SK-N-SH treated with all-trans-retinoic acid at 6 μM for 48 hours (cell line): ENCODE results near the gene MEIG1.

ENCODE experiments used
- ATAC-seq: fragments of 200-7000 bp; cut with Tn5 transposase; 3 replicates; pipeline ENCODE4 v1.9.1; 2020; ENCODE audit warnings: mild to moderate bottlenecking, moderate library complexity
- ARNTL ChIP-seq: fragments of 450-650 bp; formaldehyde crosslinking; IDR thresholded peaks from 2 replicates; pipeline ENCODE4 v1.5.0; 2020; ENCODE audit warnings: low read depth, mild to moderate bottlenecking, moderate library complexity, borderline replicate concordance
- BACH2 ChIP-seq: fragments of 250-450 bp; sonication (Bioruptor Pico); IDR thresholded peaks from 2 replicates; pipeline ENCODE4 v1.9.0; 2021; ENCODE audit warnings: mild to moderate bottlenecking, borderline replicate concordance
- ESRRG ChIP-seq: fragments of 250-450 bp; sonication (Bioruptor Pico); IDR thresholded peaks from 2 replicates; pipeline ENCODE4 v1.6.1; 2021; ENCODE audit warnings: mild to moderate bottlenecking
- ISL1 ChIP-seq: fragments of 250-450 bp; sonication (Bioruptor Pico); IDR thresholded peaks from 2 replicates; pipeline ENCODE4 v2.1.2; 2022; ENCODE audit warnings: mild to moderate bottlenecking, moderate library complexity
- OSR1 ChIP-seq: fragments of 250-450 bp; sonication (Bioruptor Pico); IDR thresholded peaks from 2 replicates; pipeline ENCODE4 v1.8.0; 2022; ENCODE audit warnings: moderate library complexity, mild to moderate bottlenecking, inconsistent platforms
- PPARA ChIP-seq: fragments of 250-450 bp; sonication (Bioruptor Pico); IDR thresholded peaks from 2 replicates; pipeline ENCODE4 v1.5.0; 2020; ENCODE audit warnings: mild to moderate bottlenecking, borderline replicate concordance
- SNAI2 ChIP-seq: fragments of 250-450 bp; sonication (Bioruptor Pico); IDR thresholded peaks from 2 replicates; pipeline ENCODE4 v1.5.0; 2020; ENCODE audit warnings: mild to moderate bottlenecking, moderate library complexity
- TCF4 ChIP-seq: fragments of 250-450 bp; sonication (Bioruptor Pico); IDR thresholded peaks from 2 replicates; pipeline ENCODE4 v1.8.0; 2021; ENCODE audit warnings: mild to moderate bottlenecking, moderate library complexity, borderline replicate concordance
- TOX ChIP-seq: fragments of 250-450 bp; sonication (Bioruptor Pico); IDR thresholded peaks from 2 replicates; pipeline ENCODE4 v1.8.0; 2021; ENCODE audit warnings: mild to moderate bottlenecking, moderate library complexity, borderline replicate concordance
- ZC3H10 ChIP-seq: fragments of 250-450 bp; sonication (Bioruptor Pico); IDR thresholded peaks from 2 replicates; pipeline ENCODE4 v1.5.1; 2021; ENCODE audit warnings: mild to moderate bottlenecking, moderate library complexity
- ZFP3 ChIP-seq: fragments of 250-450 bp; sonication (Bioruptor Pico); IDR thresholded peaks from 2 replicates; pipeline ENCODE4 v1.5.0; 2020; ENCODE audit warnings: mild to moderate bottlenecking, moderate library complexity
- ZFP30 ChIP-seq: fragments of 450-650 bp; formaldehyde crosslinking; IDR thresholded peaks from 2 replicates; pipeline ENCODE4 v1.5.0; 2022; ENCODE audit warnings: mild to moderate bottlenecking, moderate library complexity
- ZNF70 ChIP-seq: fragments of 450-650 bp; formaldehyde crosslinking; IDR thresholded peaks from 2 replicates; pipeline ENCODE4 v1.5.0; 2020; ENCODE audit warnings: mild to moderate bottlenecking, moderate library complexity
- ZNF8 ChIP-seq: fragments of 450-650 bp; formaldehyde crosslinking; IDR thresholded peaks from 2 replicates; pipeline ENCODE4 v1.5.0; 2020; ENCODE audit warnings: mild to moderate bottlenecking, moderate library complexity
- TF ChIP-seq, protein P1 (sequence below): fragments of 250-450 bp; sonication (Bioruptor Pico); IDR thresholded peaks from 2 replicates; pipeline ENCODE4 v1.5.1; 2020; ENCODE audit warnings: low read depth, mild to moderate bottlenecking, moderate library complexity
- TF ChIP-seq, protein P2 (sequence below): fragments of 250-450 bp; sonication (Bioruptor Pico); IDR thresholded peaks from 2 replicates; pipeline ENCODE4 v1.5.0; 2020; ENCODE audit warnings: mild to moderate bottlenecking, moderate library complexity
- TF ChIP-seq, protein P3 (sequence below): fragments of 250-450 bp; sonication (Bioruptor Pico); IDR thresholded peaks from 2 replicates; pipeline ENCODE4 v1.8.0; 2020; ENCODE audit warnings: mild to moderate bottlenecking, moderate library complexity, borderline replicate concordance
- TF ChIP-seq, protein P4 (sequence below): fragments of 250-450 bp; sonication (Bioruptor Pico); IDR thresholded peaks from 2 replicates; pipeline ENCODE4 v1.5.1; 2021; ENCODE audit warnings: mild to moderate bottlenecking, moderate library complexity

Gene MEIG1

DNA sequence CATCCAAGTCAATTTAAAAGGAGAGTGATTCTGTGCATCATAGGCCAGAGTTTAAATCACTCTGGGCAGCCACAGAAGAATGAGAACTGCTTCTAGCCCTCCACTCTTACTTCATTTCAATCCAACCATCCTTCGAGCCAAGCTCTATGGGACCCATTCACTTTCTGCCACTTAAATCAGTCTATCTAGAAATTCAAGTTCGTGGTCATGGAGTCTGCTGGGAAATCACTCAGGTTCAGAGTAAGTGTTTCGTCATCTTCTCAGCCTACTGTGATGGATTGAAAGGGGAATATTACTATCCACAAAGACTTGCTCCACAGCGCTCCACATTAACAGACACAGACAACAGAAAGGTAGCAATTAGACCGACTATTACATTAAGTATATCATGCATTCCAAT is 9.9 kb upstream of the MEIG1 start:
- TF ChIP-seq ISL1 (CRISPR knock-in tag) (no peak), TCF4 (CRISPR knock-in tag) (no peak), SNAI2 (CRISPR knock-in tag) (no peak), PPARA (CRISPR knock-in tag) (no peak), ZFP30 (no peak), ZNF8 (CRISPR knock-in tag) (no peak), BACH2 (CRISPR knock-in tag) (no peak), OSR1 (CRISPR knock-in tag) (no peak), ESRRG (CRISPR knock-in tag) (no peak), ZFP3 (CRISPR knock-in tag) (no peak), ZNF70 (CRISPR knock-in tag) (no peak)
- TF ChIP-seq, protein P1, sequence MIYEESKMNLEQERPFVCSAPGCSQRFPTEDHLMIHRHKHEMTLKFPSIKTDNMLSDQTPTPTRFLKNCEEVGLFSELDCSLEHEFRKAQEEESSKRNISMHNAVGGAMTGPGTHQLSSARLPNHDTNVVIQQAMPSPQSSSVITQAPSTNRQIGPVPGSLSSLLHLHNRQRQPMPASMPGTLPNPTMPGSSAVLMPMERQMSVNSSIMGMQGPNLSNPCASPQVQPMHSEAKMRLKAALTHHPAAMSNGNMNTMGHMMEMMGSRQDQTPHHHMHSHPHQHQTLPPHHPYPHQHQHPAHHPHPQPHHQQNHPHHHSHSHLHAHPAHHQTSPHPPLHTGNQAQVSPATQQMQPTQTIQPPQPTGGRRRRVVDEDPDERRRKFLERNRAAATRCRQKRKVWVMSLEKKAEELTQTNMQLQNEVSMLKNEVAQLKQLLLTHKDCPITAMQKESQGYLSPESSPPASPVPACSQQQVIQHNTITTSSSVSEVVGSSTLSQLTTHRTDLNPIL (CRISPR knock-in tag): no peak
- TF ChIP-seq, protein P2, sequence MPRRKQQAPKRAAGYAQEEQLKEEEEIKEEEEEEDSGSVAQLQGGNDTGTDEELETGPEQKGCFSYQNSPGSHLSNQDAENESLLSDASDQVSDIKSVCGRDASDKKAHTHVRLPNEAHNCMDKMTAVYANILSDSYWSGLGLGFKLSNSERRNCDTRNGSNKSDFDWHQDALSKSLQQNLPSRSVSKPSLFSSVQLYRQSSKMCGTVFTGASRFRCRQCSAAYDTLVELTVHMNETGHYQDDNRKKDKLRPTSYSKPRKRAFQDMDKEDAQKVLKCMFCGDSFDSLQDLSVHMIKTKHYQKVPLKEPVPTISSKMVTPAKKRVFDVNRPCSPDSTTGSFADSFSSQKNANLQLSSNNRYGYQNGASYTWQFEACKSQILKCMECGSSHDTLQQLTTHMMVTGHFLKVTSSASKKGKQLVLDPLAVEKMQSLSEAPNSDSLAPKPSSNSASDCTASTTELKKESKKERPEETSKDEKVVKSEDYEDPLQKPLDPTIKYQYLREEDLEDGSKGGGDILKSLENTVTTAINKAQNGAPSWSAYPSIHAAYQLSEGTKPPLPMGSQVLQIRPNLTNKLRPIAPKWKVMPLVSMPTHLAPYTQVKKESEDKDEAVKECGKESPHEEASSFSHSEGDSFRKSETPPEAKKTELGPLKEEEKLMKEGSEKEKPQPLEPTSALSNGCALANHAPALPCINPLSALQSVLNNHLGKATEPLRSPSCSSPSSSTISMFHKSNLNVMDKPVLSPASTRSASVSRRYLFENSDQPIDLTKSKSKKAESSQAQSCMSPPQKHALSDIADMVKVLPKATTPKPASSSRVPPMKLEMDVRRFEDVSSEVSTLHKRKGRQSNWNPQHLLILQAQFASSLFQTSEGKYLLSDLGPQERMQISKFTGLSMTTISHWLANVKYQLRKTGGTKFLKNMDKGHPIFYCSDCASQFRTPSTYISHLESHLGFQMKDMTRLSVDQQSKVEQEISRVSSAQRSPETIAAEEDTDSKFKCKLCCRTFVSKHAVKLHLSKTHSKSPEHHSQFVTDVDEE (CRISPR knock-in tag): no peak
- TF ChIP-seq, protein P3, sequence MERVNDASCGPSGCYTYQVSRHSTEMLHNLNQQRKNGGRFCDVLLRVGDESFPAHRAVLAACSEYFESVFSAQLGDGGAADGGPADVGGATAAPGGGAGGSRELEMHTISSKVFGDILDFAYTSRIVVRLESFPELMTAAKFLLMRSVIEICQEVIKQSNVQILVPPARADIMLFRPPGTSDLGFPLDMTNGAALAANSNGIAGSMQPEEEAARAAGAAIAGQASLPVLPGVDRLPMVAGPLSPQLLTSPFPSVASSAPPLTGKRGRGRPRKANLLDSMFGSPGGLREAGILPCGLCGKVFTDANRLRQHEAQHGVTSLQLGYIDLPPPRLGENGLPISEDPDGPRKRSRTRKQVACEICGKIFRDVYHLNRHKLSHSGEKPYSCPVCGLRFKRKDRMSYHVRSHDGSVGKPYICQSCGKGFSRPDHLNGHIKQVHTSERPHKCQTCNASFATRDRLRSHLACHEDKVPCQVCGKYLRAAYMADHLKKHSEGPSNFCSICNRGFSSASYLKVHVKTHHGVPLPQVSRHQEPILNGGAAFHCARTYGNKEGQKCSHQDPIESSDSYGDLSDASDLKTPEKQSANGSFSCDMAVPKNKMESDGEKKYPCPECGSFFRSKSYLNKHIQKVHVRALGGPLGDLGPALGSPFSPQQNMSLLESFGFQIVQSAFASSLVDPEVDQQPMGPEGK (CRISPR knock-in tag): no peak

DNA sequence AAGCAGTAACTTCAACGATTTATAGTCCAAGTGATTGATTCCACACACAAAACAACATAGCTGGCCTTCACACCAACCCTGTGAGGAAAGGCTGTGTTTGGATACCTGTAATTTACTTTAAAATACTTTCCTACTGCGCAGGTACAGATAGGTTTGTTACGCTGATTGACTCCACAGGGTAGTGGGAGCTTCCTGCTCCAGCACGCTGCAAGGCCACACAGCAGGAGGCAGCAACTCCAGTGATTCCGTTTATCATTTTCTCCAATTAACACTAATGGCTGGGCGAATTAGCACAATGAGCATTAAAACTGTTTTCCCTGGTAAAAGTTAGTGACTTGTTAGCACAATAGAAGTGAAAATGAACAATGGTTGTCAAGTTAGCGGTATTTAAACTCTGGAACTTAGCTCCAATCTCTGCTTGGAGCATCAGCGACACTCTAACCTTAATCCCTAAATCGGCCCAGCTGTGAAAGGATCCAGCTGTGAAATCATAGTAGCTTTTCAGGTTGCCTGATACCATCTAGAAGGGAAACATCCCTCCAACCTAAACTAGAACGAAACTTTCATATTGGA is 6.3 kb upstream of the MEIG1 start:
- 0 out of 3 replicates have a peak, but pooled peaks have one; percentile 10 for ATAC-seq
- no peak for TF ChIP-seq ISL1 (CRISPR knock-in tag)
- TF ChIP-seq ZNF70 (CRISPR knock-in tag): no peak
- TF ChIP-seq ZFP30: no peak

More for the DNA sequence above, 9.9 kb upstream of the MEIG1 start:
- ATAC-seq: no peak

DNA sequence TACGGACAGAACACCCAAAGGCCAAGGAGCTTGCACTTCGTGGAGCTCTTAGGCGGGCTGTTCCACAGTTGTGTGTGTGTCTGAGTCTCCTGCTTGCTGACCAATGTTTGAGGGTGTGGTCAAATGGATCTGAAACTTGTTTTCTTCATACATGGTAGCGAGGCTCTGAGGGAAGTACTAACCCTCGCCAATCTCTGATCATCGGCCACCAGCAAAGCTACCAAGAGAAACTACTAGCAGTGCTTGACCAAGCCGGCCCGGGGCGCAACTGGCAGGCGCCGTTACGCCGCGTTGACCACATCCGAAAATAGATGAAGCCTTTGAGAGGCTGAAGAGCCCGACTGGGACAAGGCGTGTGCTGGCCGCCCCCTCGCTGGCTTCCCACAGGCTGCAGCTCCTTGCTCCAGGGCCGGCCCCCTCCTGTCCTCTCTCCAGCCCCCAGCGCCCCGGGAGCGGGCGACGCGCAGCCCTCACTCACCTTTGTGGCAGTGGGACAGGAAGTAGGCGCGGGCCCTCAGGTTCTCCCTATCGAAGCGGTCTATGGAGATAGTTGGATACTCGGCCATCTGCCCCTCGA is 5.7 kb upstream of the MEIG1 start:
- no peak for TF ChIP-seq ESRRG (CRISPR knock-in tag)
- no peak for TF ChIP-seq TOX
- TF ChIP-seq ZFP3 (CRISPR knock-in tag): no peak
- no peak for TF ChIP-seq ISL1 (CRISPR knock-in tag)
- TF ChIP-seq, protein P3 (CRISPR knock-in tag): no peak
- TF ChIP-seq ARNTL (CRISPR knock-in tag): no peak
- TF ChIP-seq, protein P4, sequence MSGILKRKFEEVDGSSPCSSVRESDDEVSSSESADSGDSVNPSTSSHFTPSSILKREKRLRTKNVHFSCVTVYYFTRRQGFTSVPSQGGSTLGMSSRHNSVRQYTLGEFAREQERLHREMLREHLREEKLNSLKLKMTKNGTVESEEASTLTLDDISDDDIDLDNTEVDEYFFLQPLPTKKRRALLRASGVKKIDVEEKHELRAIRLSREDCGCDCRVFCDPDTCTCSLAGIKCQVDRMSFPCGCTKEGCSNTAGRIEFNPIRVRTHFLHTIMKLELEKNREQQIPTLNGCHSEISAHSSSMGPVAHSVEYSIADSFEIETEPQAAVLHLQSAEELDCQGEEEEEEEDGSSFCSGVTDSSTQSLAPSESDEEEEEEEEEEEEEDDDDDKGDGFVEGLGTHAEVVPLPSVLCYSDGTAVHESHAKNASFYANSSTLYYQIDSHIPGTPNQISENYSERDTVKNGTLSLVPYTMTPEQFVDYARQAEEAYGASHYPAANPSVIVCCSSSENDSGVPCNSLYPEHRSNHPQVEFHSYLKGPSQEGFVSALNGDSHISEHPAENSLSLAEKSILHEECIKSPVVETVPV (CRISPR knock-in tag): no peak
- TF ChIP-seq ZNF70 (CRISPR knock-in tag): no peak
- no peak for TF ChIP-seq ZC3H10
- TF ChIP-seq TCF4 (CRISPR knock-in tag): no peak
- TF ChIP-seq, all 23 proteins: peak for 0
- peak; percentile 67 for ATAC-seq
